GM20000 (cell line): ENCODE measurements around the gene GNPDA1.

Experiments used
- DNase-seq: peaks from one replicate; pipeline ENCODE4 v3.0.0; 2012; ENCODE audit warnings: low spot score
- TF ChIP-seq, protein P1 (sequence below): IDR thresholded peaks from 2 replicates; pipeline ENCODE4 v1.5.1; 2012; ENCODE audit warnings: mild to moderate bottlenecking, control low read depth; ENCODE audit errors: extremely low read depth, missing control alignments

GNPDA1 gene

DNA sequence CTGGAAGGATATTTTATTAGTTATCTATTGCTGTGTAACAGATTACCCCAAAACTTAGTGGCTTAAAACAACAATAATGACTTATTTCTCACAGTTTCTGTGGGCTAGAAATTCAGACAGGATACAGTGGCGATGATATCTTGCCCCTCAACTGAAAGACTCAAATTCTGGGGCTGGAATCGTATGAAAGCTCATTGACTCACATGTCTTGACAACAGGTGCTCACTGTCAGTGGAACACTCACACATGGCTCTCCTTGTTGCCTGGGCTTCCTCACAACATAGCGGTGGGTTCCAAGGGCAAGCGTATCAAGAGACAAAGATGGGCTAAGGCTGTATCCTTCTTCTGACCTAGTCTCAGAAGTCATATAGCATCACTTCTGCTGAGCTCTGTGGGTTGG is 3.7 kb upstream of the GNPDA1 start:
- TF ChIP-seq, protein P1, sequence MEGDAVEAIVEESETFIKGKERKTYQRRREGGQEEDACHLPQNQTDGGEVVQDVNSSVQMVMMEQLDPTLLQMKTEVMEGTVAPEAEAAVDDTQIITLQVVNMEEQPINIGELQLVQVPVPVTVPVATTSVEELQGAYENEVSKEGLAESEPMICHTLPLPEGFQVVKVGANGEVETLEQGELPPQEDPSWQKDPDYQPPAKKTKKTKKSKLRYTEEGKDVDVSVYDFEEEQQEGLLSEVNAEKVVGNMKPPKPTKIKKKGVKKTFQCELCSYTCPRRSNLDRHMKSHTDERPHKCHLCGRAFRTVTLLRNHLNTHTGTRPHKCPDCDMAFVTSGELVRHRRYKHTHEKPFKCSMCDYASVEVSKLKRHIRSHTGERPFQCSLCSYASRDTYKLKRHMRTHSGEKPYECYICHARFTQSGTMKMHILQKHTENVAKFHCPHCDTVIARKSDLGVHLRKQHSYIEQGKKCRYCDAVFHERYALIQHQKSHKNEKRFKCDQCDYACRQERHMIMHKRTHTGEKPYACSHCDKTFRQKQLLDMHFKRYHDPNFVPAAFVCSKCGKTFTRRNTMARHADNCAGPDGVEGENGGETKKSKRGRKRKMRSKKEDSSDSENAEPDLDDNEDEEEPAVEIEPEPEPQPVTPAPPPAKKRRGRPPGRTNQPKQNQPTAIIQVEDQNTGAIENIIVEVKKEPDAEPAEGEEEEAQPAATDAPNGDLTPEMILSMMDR: no peak
- DNase-seq: no peak

DNA sequence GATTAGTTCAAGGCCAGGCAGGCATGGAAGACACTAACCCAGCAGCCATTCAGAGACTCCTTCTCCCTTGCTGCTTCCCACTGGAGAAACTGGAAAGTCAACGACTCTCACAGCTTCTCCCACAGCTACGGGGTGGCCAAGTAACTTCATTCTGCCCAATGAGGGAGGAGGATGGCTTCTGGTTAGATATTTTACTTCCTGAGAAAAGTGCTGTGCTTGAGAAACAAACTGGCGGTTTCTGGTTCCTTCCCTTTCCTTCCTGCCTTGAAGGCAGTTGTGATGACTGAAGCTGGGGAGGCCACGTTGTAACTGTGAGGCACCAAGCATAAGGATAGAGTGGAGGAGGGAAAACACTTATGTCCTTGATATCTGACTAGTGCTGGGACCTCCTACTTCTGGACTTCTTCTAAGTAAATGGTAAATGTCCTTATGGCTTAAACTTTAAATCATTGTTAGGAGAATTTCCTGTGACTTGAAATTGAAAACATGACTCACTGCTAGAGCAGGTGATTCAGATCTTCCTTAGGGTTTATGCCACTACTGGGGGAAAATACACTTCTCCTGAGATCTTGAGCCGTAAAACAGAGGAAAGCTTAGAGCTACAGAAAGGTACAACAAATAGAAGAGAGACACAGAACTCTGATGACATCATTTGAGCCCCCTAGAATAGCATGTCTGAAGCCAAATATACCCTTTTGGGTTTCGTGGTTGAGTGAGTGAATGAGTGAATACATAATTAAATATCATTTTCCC is 3.1 kb upstream of the GNPDA1 start:
- TF ChIP-seq, protein P1: no peak
- DNase-seq: no peak

GRCh38 chr5:142014911-142015584 is 2.2 kb upstream of the GNPDA1 start:
- peak; percentile 75 for DNase-seq
- TF ChIP-seq, protein P1: peak; percentile 29

- DNase-seq: no peak
- TF ChIP-seq, protein P1: no peak
Measured at GRCh38 chr5:142013734-142014521, 1.1 kb upstream of the GNPDA1 start.

DNA sequence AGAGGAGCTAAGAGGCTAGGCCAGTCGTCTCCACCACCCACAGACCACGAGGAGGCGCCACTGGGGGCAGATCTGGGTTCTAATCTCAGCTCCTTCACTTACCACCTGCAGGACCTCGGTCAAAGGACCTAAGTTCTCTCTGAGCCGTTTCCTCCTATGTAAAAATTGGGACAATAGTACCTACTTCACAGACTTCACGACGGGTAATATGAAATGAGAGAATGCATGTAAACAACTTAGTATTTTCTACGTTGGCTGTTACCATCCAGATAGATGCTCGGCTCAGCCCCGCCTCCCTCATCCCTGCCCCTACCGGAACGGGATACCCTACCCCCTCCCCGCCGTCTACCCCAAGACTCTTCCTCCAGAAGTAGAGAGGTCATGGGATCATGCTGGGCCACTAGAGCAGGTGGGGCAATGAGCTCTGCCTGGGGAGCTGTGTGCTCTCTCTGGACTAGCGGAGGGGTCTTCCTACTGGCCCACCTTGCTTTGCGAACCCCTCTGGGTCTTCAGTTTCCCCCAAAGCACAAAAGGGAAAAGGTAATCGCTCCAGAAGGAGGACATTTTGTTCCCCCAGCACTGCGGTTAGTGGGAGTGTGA is 541 bp downstream of the GNPDA1 start:
- TF ChIP-seq, protein P1: peak; percentile 21
- DNase-seq: no peak

DNA sequence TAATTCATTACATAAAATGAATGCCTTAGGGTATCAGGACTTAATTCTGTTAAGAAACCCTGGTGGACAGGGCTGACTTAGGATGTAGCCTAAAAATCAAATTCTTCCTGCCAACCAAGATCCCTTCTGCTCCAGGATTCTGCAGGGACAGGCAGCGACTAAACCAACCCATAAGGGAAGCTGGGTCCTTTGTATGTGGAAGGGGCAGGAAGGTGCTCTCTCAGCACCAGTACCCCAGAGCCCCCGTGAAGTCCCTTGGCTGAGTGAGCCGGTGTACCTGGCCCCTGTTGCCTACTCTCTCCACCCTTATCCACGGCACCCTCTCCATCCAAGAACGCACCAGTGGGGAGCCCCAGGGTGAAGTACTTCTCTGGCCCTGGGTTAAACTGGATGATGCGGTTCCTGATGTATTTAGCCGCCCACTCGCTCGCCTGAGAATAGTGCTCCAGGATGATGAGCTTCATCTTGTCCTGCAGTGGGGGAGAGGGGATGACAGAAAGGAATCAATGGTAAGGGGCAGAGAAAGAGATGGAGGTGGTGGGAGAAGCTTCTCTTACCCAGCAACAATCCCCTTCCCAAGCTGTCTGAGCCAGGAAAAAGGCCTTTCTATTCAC is 1.1 kb downstream of the GNPDA1 start:
- DNase-seq: no peak
- TF ChIP-seq, protein P1: no peak
